Stimulated activated CD8-positive, alpha-beta memory T cell treated with anti-CD3 and anti-CD28 coated beads, Interleukin-15, amount 100 ng/mL, for 48 hours (primary cell): ENCODE results near the gene TUBGCP2.

Experiments used
- DNase-seq, 2 donors: peaks; one replicate each; pipeline ENCODE4 v3.0.0-alpha.2; 2020; ENCODE audit warnings: low read depth in 2 of 2

TUBGCP2 gene

DNA sequence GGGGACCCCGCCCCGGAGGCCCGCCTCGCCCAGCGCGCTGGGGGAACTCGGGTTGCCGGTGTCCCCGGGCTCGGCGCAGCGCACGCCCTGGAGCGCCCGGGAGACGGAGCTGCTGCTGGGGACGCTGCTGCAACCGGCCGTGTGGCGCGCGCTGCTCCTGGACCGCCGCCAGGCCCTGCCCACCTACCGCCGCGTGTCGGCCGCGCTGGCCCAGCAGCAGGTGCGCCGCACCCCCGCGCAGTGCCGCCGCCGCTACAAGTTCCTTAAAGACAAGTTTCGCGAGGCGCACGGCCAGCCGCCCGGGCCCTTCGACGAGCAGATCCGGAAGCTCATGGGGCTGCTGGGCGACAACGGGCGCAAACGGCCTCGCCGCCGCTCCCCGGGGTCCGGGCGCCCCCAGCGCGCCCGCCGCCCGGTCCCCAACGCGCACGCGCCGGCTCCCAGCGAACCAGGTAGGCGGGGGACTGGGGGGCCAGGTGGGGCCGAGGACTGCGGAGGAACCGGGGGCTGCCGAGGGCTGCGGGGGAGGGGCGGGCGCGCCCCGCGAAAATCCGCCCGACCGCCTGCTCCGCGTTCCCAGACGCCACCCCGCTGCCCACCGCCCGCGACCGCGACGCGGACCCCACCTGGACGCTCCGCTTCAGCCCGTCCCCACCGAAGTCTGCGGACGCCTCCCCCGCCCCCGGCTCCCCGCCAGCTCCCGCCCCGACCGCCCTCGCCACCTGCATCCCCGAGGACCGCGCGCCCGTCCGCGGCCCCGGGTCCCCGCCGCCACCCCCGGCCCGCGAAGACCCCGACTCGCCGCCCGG is 78.1 kb downstream of the TUBGCP2 start:
- no peak for DNase-seq

DNA sequence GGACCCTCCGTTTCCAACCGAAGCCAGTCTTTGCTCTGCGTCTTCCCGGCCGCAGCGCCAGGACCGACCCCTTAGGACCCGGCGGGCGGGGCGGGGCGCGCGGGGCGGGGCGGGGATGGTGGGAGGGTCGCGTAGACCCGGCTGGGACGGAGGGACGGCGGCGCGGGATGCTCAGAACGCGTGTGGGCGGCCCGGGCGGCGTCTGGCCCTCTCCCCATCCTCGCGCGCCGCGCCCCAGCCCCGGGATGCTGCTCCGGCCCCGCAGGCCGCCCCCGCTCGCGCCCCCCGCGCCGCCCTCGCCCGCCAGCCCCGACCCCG is 78.7 kb downstream of the TUBGCP2 start, which contains the start of gene UTF1:
Gene UTF1, plus strand, starts transcription at position 174 of the 318 bp plus-strand sequence. Its CDS starts 72 bp downstream, at position 246.
- no peak for DNase-seq

DNA sequence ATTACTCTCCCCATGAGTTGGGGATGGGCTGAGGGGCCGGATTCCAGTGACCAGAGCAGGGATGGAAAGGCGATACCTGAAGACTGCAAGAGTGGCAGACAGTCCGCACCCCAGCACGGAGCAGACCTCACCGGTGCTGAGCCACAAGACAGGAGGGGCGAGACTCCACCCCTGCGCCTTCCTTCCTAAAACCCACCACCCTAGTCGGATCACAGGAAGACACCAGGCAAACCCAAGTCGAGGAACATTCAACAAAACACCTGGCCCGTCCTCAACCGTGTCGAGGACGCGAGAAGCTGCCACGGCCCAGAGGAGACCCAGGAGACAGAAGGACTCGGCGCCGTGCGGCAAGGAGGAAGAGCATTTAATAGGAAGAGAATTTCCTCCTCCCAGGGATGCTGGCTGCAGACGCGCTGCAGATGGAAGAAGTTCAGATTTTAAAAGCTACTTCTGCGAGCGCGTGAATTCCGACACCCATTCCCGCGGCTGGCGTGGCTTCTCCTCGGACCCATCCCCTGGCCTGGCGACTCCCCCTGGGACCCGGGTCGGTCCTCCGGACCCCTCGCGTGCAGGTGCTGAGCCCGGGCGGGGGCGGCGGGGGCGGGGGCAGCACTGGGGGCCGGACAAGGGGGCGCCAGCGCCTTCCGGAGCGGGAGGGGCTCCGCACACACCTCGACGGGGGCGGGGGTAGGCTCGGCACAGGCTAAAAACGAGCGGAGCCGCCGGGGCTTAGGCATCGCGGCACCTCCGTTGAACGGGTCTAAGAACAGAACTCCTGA is 79.2 kb downstream of the TUBGCP2 start:
- no peak for DNase-seq
